ENCODE data around the gene MEIS1. TPM values are rescaled to one million over a fixed set of nuclear protein-coding genes. Genes with fewer than 3 reads are reported as not detected.

The MEIS1 gene
- total RNA-seq, 1 experiment from 2014 or later, result 0.66 TPM

- peaks cover 84% of the 10 kb centered on the region for H3K27me3 Mint-ChIP-seq (ENCODE audit: low read depth)
- no peak overlapping the region for H3K56ac ChIP-seq (ENCODE audit: insufficient read length, low read depth, low read length)
- no peak overlapping the region for H3K4me3 Mint-ChIP-seq
- no peak overlapping the region for H4K8ac ChIP-seq (replicated peaks; ENCODE audit: insufficient read length, low read depth, low read length)
- no peak overlapping the region for H2AFZ ChIP-seq (ENCODE audit: low read length)
- H3K9me3 Mint-ChIP-seq, result peaks cover 0 to 2% of the 10 kb centered on the region in 2 experiments; a peak in 1 of 5 replicates
- H3K9ac ChIP-seq (ENCODE audit: extremely low read depth, insufficient read length, low read length), result no peak overlapping the region
- peaks cover 17 to 28% of the 10 kb centered on the region in 2 experiments for H3K4me1 Mint-ChIP-seq
- H3K27ac ChIP-seq (ENCODE audit: insufficient read length, low read depth, low read length), result no peak overlapping the region
- peaks cover 16% of the 10 kb centered on the region for H3K23me2 ChIP-seq (ENCODE audit: insufficient read length, low read depth, low read length, poor library complexity, severe bottlenecking)
- no peaks in the 10 kb centered on the region for H3K79me1 ChIP-seq (ENCODE audit: insufficient read depth, low read depth, low read length, poor library complexity, severe bottlenecking)
- no peaks in the 10 kb centered on the region for H3K36me3 Mint-ChIP-seq (ENCODE audit: insufficient read depth in 1 of 3, low read depth in 3 of 3)
- no peak overlapping the region for H3K23ac ChIP-seq (ENCODE audit: insufficient read length, low read depth, low read length)
- no peak overlapping the region for H2BK15ac ChIP-seq (ENCODE audit: low read depth, low read length)
- H3K27ac Mint-ChIP-seq, result no peak overlapping the region
- H3K14ac ChIP-seq (ENCODE audit: insufficient read depth, low read length), result no peak overlapping the region
- no CpG with 5 or more reads among the region's 2 CpGs for WGBS (ENCODE audit: extremely low coverage, insufficient read length, low lambda C conversion rate)
- H4K20me1 ChIP-seq (ENCODE audit: control insufficient read depth, insufficient read depth, insufficient read length), result no peaks in the 10 kb centered on the region
- H2BK20ac ChIP-seq (ENCODE audit: low read depth, low read length, poor library complexity, severe bottlenecking), result no peak overlapping the region
- H2AK5ac ChIP-seq (ENCODE audit: insufficient read length, low read length), result no peak overlapping the region
- H3K18ac ChIP-seq (ENCODE audit: insufficient read length, low read depth, low read length), result no peak overlapping the region
- H3K9me3 ChIP-seq (ENCODE audit: control insufficient read depth, low read depth, low read length), result no peaks in the 10 kb centered on the region
- no peak overlapping the region for H3K4ac ChIP-seq (ENCODE audit: low read depth, low read length)
- no peak for TF ChIP-seq CTCF (conservative IDR thresholded peaks at IDR 0.05)
- H4K91ac ChIP-seq (ENCODE audit: insufficient read length, low read depth, low read length), result no peak overlapping the region
- no peak overlapping the region for H2BK120ac ChIP-seq (ENCODE audit: low read depth, low read length, poor library complexity, severe bottlenecking)
- DNase-seq, result no peak
- no peak overlapping the region for H3K4me2 ChIP-seq (ENCODE audit: insufficient read depth, insufficient read length, low read length)
- no peaks in the 10 kb centered on the region for H3K79me2 ChIP-seq (ENCODE audit: insufficient read depth, low read length)
- H4K5ac ChIP-seq (ENCODE audit: insufficient read length, low read depth, low read length), result no peak overlapping the region
- H3K27me3 ChIP-seq (ENCODE audit: insufficient read depth, low read length), result peaks cover 30% of the 10 kb centered on the region
- H2BK12ac ChIP-seq (ENCODE audit: insufficient read length, low read depth, low read length), result no peak overlapping the region
- H3K4me1 ChIP-seq (ENCODE audit: insufficient read depth, low read length), result no peaks in the 10 kb centered on the region
- no peak overlapping the region for H3T11ph ChIP-seq (ENCODE audit: low read length)
- no peak overlapping the region for H2BK5ac ChIP-seq (ENCODE audit: insufficient read length, low read length)
Measured at GRCh38 chr2:66447677-66448076, 12.8 kb downstream of the MEIS1 start.

Data from H9 (cell line).